Activated CD4-positive, CD25-positive, alpha-beta regulatory T cell treated with anti-CD3 and anti-CD28 coated beads, Interleukin-2, amount 50 U/mL, for 72 hours (primary cell): ENCODE results near the gene PLA2G2F.

Experiments used
- DNase-seq: peaks from one replicate; pipeline ENCODE4 v3.0.0; 2021

The PLA2G2F gene, protein sequence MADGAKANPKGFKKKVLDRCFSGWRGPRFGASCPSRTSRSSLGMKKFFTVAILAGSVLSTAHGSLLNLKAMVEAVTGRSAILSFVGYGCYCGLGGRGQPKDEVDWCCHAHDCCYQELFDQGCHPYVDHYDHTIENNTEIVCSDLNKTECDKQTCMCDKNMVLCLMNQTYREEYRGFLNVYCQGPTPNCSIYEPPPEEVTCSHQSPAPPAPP

DNA sequence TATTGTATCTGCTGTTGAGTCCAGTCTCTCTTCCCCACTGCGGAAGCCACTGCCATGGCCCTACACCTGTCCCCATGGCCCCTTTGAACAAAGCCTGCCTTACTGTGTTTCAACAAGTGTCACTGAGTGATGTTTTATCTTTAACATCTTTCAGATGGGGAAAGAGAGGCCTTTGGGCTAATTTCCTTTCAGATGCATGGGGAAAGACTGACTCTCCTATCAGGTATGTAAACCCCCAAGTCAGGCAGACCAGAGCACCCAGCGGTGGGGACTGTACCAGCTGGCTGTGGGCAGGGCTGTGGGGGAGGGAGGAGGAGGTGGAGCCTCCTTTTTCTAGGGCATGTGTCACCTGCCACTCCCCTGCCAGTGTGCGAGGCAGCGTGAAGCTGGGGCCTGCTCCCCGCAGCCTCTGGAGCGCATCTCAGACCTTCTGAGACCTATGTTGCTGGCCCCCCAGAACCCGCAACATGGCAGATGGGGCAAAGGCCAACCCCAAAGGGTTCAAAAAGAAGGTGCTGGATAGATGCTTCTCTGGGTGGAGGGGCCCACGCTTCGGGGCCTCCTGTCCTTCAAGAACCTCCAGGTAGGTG, at the start of gene PLA2G2F:
TSS of gene PLA2G2F (plus strand) at position 363 of the 590 bp plus-strand sequence. CDS start at position 468, 105 bp downstream.
- no peak for DNase-seq

DNA sequence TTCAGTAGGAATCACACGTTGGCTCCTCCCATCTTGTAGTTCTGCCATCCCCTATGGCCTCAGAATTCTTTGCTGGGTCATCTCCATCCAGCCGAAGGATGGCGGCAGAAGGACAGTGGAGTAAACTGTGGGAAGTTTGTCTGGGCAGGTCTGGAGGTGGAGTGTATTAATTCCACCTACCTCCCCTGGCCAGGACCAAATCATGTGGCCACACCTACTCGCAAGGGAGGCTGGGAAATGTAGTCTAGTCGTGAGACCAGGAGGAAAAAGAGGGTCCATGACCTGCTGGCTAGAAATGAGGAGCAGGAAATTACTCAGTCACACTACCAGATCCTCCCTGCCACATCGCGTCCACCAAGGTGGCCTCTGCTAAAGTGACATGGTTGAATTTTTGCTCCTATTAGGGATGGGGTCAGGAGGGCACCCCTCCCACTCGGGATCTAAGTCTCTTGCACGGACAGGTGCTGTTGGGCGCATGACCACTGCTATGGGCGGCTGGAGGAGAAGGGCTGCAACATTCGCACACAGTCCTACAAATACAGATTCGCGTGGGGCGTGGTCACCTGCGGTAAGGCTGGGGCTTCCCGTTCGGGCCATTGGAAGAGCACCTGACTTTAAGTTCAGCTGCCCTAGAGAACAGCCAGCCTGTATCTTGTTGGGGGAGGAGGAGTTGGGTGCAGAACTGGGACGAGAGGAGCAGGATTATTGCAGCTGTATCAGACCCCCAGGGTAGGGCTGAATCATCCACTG, 49.6 kb upstream of the PLA2G2F start:
- no peak for DNase-seq

GRCh38 chr1:20090119-20090518, 49.0 kb upstream of the PLA2G2F start:
- no peak for DNase-seq

GRCh38 chr1:20090641-20091040, 48.5 kb upstream of the PLA2G2F start:
- DNase-seq, result no peak

GRCh38 chr1:20093303-20093702, 45.8 kb upstream of the PLA2G2F start:
- no peak for DNase-seq

GRCh38 chr1:20093940-20094391, 45.2 kb upstream of the PLA2G2F start:
- DNase-seq, result no peak

- DNase-seq, result no peak
Measured at GRCh38 chr1:20095564-20096434, 43.3 kb upstream of the PLA2G2F start.

DNA sequence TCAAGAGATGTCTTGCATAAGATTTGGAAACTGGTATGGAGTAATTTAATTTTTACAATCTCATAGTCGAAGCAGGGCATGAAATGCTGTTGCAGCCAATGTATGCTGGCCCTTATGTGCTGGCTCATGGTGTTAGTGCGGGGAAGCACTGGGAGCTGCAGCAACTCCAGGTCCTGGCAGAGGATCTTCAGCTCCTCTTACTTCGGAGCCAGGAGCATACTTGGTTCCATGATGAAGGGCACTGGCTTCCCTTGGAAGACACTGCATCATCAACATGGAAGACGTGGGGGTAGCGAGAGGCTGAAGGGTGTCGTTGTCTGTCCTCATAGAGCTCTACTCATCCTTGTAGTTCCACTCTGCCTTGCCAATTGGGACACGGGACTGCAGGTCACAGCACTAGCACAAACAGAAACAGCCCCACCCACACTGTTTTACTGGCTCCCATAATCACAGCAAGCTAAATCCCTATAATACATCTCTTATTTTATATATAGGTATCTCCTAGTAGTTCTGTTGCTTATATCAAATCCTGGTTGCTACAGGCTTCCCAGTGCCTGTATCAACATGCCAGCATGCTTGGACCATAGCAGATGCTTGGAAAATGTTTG, 42.2 kb upstream of the PLA2G2F start:
- no peak for DNase-seq

GRCh38 chr1:20099533-20099932, 39.6 kb upstream of the PLA2G2F start:
- DNase-seq, result no peak

GRCh38 chr1:20100632-20101355, 38.3 kb upstream of the PLA2G2F start:
- DNase-seq, result no peak

DNA sequence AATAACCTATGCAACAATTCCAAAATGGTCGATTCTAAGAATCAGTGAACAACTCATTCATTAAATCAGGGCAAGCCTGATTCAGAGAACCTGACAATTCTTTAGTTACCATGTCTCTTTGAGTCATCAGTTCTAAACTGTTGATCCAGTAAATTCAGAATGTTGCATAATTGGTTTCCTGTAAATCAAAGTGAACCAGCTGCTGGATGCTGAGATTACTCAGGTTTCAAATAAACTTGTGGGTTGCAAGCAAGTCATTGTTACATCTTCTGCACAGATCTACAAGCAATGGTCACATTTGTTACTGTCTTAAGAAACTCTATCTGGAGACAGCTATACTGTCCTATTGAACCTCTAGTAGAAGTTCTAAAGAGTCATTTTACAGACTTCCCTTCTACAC, 36.2 kb upstream of the PLA2G2F start:
- no peak for DNase-seq

DNA sequence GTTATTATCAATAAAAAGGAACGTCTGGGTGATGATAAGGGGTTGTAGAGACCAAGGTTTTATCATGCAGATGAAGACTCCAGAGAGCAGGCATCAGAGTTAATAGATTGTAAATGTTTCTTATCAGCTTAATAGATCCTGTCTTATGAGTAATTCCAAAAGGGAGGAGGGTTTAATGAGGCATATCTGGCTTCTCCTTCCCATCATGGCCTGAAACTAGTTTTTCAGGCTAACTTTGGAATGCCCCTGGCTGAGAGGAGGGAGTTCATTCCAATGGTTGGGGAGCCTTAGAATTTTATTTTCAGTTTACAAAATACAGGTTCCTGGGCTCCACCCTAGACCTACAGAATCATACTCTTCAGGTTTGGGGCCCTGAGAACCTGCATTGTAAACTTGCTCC, 33.3 kb upstream of the PLA2G2F start:
- DNase-seq, result no peak

DNA sequence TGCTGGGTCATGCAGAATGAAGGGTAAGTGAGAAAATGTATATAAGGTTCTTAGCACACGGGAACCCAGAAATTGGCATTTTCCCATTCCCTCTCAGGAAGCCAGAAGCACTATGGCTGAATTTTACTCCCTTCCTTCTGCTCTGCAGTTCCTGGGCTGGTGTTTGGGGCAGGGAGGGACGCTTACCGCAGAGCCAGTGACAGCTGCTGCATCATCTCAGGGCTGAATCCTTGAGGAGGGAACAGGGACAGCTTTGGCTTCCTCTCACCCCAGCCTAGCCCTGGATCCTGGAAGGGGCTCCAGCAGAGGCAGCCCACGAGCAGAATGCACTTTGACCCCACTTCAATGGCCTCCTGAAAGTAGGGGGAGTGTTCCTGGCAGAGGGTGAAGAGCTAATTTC, 31.8 kb upstream of the PLA2G2F start:
- DNase-seq, result no peak

DNA sequence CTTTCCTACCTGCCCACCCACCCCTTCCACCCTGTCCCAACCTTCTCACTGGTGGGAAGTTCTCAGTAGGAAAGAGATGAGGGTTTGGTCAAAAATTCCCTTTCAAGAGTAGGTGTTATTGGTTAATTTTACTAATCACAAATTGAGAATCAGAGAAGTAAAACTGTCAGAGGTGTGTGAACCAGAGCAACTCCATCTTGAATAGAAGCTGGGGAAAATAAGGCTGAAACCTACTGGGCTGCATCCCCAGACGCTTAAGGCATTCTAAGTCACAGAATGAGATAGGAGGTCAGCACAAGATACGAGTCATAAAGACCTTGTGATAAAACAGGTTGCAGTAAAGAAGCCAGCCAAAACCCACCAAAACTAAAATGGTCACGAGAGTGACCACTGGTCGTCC, 31.3 kb upstream of the PLA2G2F start:
- DNase-seq, result no peak

DNA sequence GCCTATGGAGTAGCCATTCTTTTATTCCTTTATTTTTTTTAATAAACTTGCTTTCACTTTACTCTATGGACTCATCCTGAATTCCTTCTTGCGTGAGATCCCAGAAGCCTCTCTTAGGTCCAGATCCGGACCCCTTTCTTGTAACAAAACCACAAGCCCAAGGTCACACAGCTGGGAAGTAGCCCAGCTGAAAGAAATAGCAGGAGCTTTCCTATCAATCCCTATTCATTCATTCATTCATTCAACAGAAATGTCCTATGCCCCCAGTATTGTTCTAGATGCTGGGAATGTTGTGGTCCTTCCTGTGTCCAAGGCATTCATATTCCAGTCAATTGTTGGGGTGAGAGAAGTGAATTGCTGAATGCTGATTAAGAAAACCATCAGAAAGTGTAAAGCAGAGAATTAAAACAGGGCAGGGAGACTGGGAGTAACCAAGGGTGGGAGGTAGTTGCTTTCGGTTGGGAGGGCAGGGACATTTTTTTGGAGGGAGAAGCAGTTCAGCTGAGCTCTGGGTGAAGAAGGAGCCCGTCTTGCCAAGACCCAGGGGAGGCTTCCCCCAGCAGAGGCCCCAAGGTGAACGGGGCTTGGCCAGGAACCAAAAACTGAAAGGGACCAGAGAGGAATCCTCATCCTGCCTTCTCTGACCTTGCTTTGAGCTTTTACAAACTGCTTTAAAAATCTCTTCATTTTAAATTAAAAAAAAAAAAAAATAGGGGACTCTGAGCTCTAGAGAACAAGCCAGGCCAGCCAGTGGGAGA, 30.6 kb upstream of the PLA2G2F start:
- no peak for DNase-seq

GRCh38 chr1:20109223-20109856, 29.8 kb upstream of the PLA2G2F start:
- DNase-seq, result no peak

DNA sequence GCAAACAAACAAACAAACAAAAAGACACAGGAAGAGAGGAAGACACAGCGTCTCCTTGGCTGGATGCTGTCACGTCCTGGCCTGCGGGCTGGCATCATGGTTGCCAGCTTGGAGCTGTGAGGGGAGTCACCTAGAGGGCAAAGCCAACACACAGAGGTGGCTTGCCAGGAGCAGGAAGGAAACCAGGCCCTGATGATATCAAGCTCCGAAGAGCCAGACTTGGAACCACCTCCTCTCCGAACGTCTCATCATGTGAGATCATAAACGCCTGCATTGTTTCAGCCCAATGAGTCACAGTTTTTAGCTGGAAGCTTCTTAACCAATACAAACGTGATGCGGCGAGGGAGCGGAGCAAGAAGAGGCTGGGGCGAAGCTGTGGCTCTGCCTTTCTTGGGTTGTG, 28.4 kb upstream of the PLA2G2F start:
- no peak for DNase-seq

GRCh38 chr1:20111452-20111851, 27.7 kb upstream of the PLA2G2F start:
- DNase-seq, result no peak

DNA sequence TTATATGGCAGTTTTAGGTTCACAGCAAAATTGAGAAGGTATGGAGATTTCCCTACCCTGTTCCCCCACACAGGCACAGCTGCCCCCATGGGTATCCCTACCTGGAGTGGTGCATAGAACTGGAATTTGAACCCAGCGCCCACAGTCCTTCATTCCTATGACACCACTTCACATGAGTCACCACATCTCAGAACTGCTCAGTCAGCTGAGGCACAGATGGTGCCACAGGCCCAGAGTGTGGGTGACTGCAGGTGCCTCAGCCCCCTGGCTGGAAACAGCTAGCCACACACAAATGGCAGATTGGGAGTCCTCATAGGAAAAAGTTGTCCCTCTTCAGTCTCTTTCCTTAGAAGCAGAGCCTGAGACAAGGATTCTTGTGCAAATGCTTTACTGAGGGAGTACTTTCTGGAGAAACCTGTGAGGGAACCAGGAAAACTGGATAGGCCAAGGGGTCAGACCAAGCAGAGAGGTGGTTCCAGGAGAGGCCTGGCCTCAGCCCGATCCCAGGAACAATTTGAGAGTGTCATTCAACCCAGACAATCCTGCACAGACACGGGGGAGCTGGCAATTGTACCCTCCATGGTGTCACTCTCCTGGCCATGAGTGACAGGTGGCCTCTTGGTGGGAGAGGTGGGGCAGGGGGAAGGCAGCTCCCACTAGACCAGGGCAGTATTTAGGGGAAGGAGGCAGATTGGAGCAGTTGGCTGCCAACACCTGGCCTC, 26.7 kb upstream of the PLA2G2F start:
- peak; percentile 1 for DNase-seq

GRCh38 chr1:20114021-20114648, 25.0 kb upstream of the PLA2G2F start:
- peak; percentile 17 for DNase-seq
